Measurements from ENCODE around the gene PCDHB4.
A peak's percentile ranks its signal among the peaks of the same experiment; 100 is the strongest.
"Not testable (repeated sequence)": the region's sequence is repeated elsewhere in the genome, so short reads cannot be mapped to it uniquely, and the experiment has no call there.

Gene PCDHB4

DNA sequence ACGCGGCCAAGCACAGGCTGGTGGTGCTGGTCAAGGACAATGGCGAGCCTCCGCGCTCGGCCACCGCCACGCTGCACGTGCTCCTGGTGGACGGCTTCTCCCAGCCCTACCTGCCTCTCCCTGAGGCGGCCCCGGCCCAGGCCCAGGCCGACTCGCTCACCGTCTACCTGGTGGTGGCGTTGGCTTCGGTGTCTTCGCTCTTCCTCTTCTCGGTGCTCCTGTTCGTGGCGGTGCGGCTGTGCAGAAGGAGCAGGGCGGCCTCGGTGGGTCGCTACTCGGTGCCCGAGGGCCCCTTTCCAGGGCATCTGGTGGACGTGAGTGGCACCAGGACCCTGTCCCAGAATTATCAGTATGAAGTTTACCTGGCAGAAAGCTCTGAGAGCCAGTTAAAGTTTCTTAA is 36.3 kb downstream of the PCDHB4 start:
- DNase-seq (ENCODE audit: low spot score in 2 of 2); H3K27me3 Mint-ChIP-seq; H3K27ac Mint-ChIP-seq; H3K36me3 Mint-ChIP-seq; ATAC-seq (ENCODE audit: low read depth); H3K4me1 Mint-ChIP-seq; H3K4me3 Mint-ChIP-seq; H3K9me3 Mint-ChIP-seq: not testable (repeated sequence)

DNA sequence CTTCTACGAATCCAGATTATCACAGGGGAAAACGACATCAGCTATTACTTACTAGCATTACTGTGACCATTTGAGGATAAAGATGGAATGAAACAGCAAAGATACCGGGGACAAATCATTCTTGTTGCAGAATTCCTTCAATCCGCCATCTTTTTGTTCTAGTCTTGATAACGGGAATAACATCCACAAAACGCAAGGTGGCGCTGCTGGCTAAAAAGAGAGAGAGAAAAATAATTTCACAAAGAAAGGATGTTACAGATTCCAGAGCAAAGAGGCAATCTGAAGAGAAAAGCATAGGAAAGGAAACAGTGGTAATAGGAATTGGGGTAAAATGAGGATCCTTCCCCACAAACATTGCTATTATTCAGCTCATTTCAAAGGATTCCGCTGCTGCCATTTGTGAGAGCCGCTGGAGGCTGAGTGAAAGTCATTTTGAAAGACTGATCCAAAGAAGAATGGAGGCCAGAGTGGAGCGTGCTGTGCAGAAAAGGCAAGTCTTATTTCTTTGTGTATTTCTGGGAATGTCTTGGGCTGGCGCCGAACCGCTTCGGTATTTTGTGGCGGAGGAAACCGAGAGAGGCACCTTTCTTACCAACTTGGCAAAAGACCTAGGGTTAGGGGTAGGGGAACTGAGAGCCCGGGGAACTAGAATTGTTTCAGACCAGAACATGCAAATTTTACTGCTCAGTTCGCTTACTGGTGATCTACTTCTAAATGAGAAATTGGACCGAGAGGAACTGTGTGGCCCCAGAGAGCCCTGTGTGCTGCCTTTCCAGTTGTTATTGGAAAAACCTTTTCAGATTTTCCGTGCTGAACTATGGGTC is 51.0 kb downstream of the PCDHB4 start, which contains the start of gene PCDHB7:
Gene PCDHB7, plus strand, starts transcription at position 264 of the 824 bp plus-strand sequence. Its CDS starts 192 bp downstream, at position 456.
- DNase-seq (ENCODE audit: low spot score in 2 of 2) = no peak
- peak within 1 kb of the TSS; percentile 3 for H3K27ac Mint-ChIP-seq
- peaks cover 2% of the 10 kb centered on the region for H3K36me3 Mint-ChIP-seq
- H3K4me1 Mint-ChIP-seq = peaks cover 3% of the 10 kb centered on the region
- H3K27me3 Mint-ChIP-seq = peaks cover 6% of the 10 kb centered on the region
- no peak within 1 kb of the TSS for H3K4me3 Mint-ChIP-seq
- peaks cover 4% of the 10 kb centered on the region for H3K9me3 Mint-ChIP-seq
- ATAC-seq (ENCODE audit: low read depth) = no peak

DNA sequence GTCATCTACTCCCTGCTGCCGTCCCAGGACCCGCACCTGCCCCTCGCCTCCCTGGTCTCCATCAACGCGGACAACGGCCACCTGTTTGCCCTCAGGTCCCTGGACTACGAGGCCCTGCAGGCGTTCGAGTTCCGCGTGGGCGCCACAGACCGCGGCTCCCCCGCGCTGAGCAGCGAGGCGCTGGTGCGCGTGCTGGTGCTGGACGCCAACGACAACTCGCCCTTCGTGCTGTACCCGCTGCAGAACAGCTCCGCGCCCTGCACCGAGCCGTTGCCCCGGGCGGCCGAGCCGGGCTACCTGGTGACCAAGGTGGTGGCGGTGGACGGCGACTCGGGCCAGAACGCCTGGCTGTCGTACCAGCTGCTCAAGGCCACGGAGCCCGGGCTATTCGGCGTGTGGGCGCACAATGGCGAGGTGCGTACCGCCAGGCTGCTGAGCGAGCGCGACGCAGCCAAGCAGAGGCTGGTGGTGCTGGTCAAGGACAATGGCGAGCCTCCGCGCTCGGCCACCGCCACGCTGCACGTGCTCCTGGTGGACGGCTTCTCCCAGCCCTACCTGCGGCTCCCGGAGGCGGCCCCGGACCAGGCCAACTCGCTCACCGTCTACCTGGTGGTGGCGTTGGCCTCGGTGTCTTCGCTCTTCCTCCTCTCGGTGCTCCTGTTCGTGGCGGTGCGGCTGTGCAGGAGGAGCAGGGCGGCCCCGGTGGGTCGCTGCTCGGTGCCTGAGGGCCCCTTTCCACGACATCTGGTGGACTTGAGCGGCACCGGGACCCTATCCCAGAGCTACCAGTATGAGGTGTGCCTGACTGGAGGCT is 52.9 kb downstream of the PCDHB4 start:
- not testable (repeated sequence) for H3K36me3 Mint-ChIP-seq; H3K4me1 Mint-ChIP-seq; ATAC-seq (ENCODE audit: low read depth); DNase-seq (ENCODE audit: low spot score in 2 of 2); H3K4me3 Mint-ChIP-seq; H3K9me3 Mint-ChIP-seq; H3K27ac Mint-ChIP-seq; H3K27me3 Mint-ChIP-seq

Data from memory B cell (primary cell).